Vagina (tissue), 2 donors: Measurements from ENCODE around the gene CLN6. TPM values are rescaled to one million over a fixed set of nuclear protein-coding genes. Genes with fewer than 3 reads are reported as not detected.

Experiments
- DNase-seq, 2 donors: peaks; one replicate each; pipeline ENCODE4 v3.0.0-alpha.2; 2017; ENCODE audit errors: extremely low spot score in 2 of 2
- H3K27ac ChIP-seq: fragments of 200-600 bp; sonication (generic); one replicate; pipeline ENCODE4 v1.5.1; 2019
- H3K27me3 ChIP-seq: fragments of 200-600 bp; sonication (generic); one replicate; pipeline ENCODE4 v1.5.1; 2019
- H3K36me3 ChIP-seq, 2 donors: fragments of 200-600 bp; sonication (generic); one replicate each; pipeline ENCODE4 v1.5.1; 2017 to 2019
- H3K4me1 ChIP-seq: fragments of 200-600 bp; sonication (generic); one replicate; pipeline ENCODE4 v1.5.1; 2019
- H3K4me3 ChIP-seq, 2 donors: fragments of 200-600 bp; sonication (generic); 1 replicate in 1 of 2; 2 replicates in 1 of 2; pipeline ENCODE4 v1.5.1; 2016 to 2019
- H3K9me3 ChIP-seq: fragments of 200-600 bp; sonication (generic); one replicate; pipeline ENCODE4 v1.5.1; 2019
- CTCF ChIP-seq, 3 experiments: fragments of 450-650 bp in 2 of 3; fragments of 200-600 bp in 1 of 3; sonication (generic) in 1 of 3; IDR thresholded peaks; one replicate each; pipeline ENCODE4 v1.5.1; 2017 to 2019; ENCODE audit warnings: antibody characterized with exemption in 3 of 3, mild to moderate bottlenecking in 2 of 3, moderate library complexity in 2 of 3
- POLR2A ChIP-seq, 2 donors: fragments of 450-650 bp; IDR thresholded peaks; one replicate each; pipeline ENCODE4 v1.6.1; 2017; ENCODE audit warnings: antibody characterized with exemption in 2 of 2, mild to moderate bottlenecking in 2 of 2, moderate library complexity in 2 of 2
- POLR2AphosphoS5 ChIP-seq, 2 donors: sonication (generic); formaldehyde crosslinking; IDR thresholded peaks; one replicate each; pipeline ENCODE4 v1.9.0; 2017; ENCODE audit warnings: antibody characterized with exemption in 2 of 2, mild to moderate bottlenecking in 2 of 2, low read depth in 1 of 2; ENCODE audit not compliant: insufficient read depth in 1 of 2
- intact Hi-C: fragments of 100-400 bp; cut with DNase I; formaldehyde crosslinking; loops from one replicate; pipeline ENCODE4 v1.15.1; 2023
- total RNA-seq: library from RNA; depleted of rRNA; stranded (reverse); fragments of >200 nt; gene quantifications from one replicate; pipeline ENCODE4 v1.2.3, GENCODE V29; 2016

CLN6 gene
- total RNA-seq, 1 donor from 2014 or later, result 23.3 TPM

- peak in 1 of 2 donors; percentile 84 for DNase-seq
- no peak for TF ChIP-seq POLR2AphosphoS5 (IDR thresholded peaks at IDR 0.05; ENCODE audit: insufficient read depth in 1 of 2, low read depth in 1 of 2)
- TF ChIP-seq CTCF (IDR thresholded peaks at IDR 0.05), result no peak
- no peak for TF ChIP-seq POLR2A (IDR thresholded peaks at IDR 0.05)
- peaks cover 25% of the 10 kb centered on the region for H3K4me1 ChIP-seq
- no peak overlapping the region for H3K27ac ChIP-seq
- H3K27me3 ChIP-seq, result no peaks in the 10 kb centered on the region
- no peaks in the 10 kb centered on the region for H3K9me3 ChIP-seq
- no peak overlapping the region for H3K4me3 ChIP-seq
- intact Hi-C loops, result no loop called here
- no peaks in the 10 kb centered on the region for H3K36me3 ChIP-seq
Measured at GRCh38 chr15:68232449-68232848, 2.9 kb upstream of the CLN6 start.

GRCh38 chr15:68231102-68231818, 1.7 kb upstream of the CLN6 start:
- Histone ChIP-seq H3K36me3 (no peaks in the 10 kb centered on the region), H3K4me3 (no peak overlapping the region), H3K4me1 (peaks cover 29% of the 10 kb centered on the region), H3K27me3 (no peaks in the 10 kb centered on the region), H3K27ac (peak overlapping the region; percentile 35), H3K9me3 (no peaks in the 10 kb centered on the region)
- intact Hi-C loops, result no loop called here
- TF ChIP-seq CTCF (IDR thresholded peaks at IDR 0.05) (no peak), POLR2AphosphoS5 (IDR thresholded peaks at IDR 0.05; ENCODE audit: insufficient read depth in 1 of 2, low read depth in 1 of 2) (no peak), POLR2A (IDR thresholded peaks at IDR 0.05) (no peak)
- peak in 1 of 2 donors; percentile 81 for DNase-seq

GRCh38 chr15:68230157-68231100, 901 bp upstream of the CLN6 start:
- intact Hi-C loops, result no loop called here
- peaks cover 29% of the 10 kb centered on the region for H3K4me1 ChIP-seq
- H3K27ac ChIP-seq, result peak overlapping the region; percentile 93
- H3K36me3 ChIP-seq, result no peaks in the 10 kb centered on the region
- peak in 1 of 2 donors; percentile 89 for DNase-seq
- TF ChIP-seq POLR2A (IDR thresholded peaks at IDR 0.05) (no peak), CTCF (IDR thresholded peaks at IDR 0.05) (no peak), POLR2AphosphoS5 (IDR thresholded peaks at IDR 0.05; ENCODE audit: insufficient read depth in 1 of 2, low read depth in 1 of 2) (no peak)
- H3K27me3 ChIP-seq, result no peaks in the 10 kb centered on the region
- H3K9me3 ChIP-seq, result no peaks in the 10 kb centered on the region
- H3K4me3 ChIP-seq, result peak overlapping the region; percentile 75 to 91

GRCh38 chr15:68228971-68229385, 550 bp downstream of the CLN6 start:
- Histone ChIP-seq H3K4me1 (peaks cover 29% of the 10 kb centered on the region), H3K4me3 (peak overlapping the region; percentile 75 to 91), H3K27ac (peak overlapping the region; percentile 93), H3K36me3 (no peaks in the 10 kb centered on the region), H3K9me3 (no peaks in the 10 kb centered on the region), H3K27me3 (no peaks in the 10 kb centered on the region)
- intact Hi-C loops, result no loop called here
- DNase-seq, result peak in 1 of 2 donors; percentile 85
- no peak for TF ChIP-seq CTCF (IDR thresholded peaks at IDR 0.05)
- TF ChIP-seq POLR2A (IDR thresholded peaks at IDR 0.05), result no peak
- peak in 1 of 2 donors; percentile 46 for TF ChIP-seq POLR2AphosphoS5 (IDR thresholded peaks at IDR 0.05; ENCODE audit: insufficient read depth in 1 of 2, low read depth in 1 of 2)
